ENCODE results near the gene IRAG1. TPM values are rescaled to one million over a fixed set of nuclear protein-coding genes. Genes with fewer than 3 reads are reported as not detected.

Gene IRAG1
- total and polyA plus RNA-seq, 2 experiments from 2014 or later, result 1.5 to 2.7 TPM

DNA sequence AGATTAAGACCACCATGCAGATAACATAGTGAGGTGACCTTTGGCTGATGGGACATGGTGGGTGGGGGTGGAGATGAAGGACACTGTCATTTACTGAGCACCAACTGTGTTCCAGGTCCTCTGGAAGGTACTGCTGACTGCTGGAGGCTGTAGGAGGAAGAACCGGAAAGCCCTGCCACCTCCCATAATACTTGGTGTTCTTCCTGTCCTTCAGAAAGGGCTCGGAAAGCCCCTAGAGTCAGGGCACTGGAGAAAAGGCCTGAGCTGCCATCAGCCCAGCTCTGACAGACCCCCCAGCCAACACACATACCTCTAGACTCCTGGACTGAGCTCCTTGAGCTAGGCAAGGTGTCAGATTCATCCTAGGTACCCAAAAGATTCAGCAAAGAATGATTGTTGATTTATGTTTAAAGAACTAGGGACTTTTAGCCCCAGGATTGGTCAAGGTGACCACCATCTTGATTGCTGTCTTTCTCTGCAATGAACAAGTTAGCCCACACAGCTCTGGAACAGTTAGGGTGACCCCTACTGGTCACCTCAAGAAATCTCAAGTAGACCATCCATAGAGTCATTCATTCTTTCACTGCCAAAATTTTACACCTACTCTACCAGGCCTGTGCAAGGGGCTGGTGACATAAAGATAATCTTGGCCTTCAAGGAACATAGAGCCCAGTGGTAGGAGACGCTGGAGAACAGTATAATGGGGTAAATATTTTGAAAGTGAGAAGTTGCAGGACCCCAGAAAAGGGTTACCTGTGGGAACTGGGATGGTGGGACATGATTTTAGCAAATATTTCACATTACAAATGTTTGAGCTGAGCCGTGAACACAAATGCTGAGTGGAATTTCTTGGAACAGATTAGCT, 39.4 kb downstream of the IRAG1 start:
- no peaks in the 10 kb centered on the region for H3F3A ChIP-seq (replicated peaks; ENCODE audit: low read depth)
- Mint-ChIP-seq H3K36me3 (ENCODE audit: low read depth) (no peaks in the 10 kb centered on the region), H3K9me3 (no peaks in the 10 kb centered on the region), H3K27me3 (ENCODE audit: insufficient read depth, low read depth, poor library complexity) (no peaks in the 10 kb centered on the region), H3K4me1 (peaks cover 3% of the 10 kb centered on the region; the same call in 2 of the 3 replicates), H3K27ac (peak overlapping the region; percentile 37; the same call in 1 of the 2 replicates), H3K4me3 (no peak overlapping the region)
- H4K20me1 ChIP-seq (replicated peaks; ENCODE audit: insufficient read depth), result no peaks in the 10 kb centered on the region
- H3K27ac ChIP-seq (ENCODE audit: low read depth), result no peak overlapping the region
- H3K4me1 ChIP-seq (ENCODE audit: insufficient read depth), result no peaks in the 10 kb centered on the region
- no peaks in the 10 kb centered on the region; the same call in 1 of the 2 replicates for H3K9me2 ChIP-seq (ENCODE audit: insufficient read depth)
- H3K4me2 ChIP-seq, result no peak overlapping the region
- no peaks in the 10 kb centered on the region for H3K79me2 ChIP-seq (replicated peaks; ENCODE audit: insufficient read depth)
- TF ChIP-seq ZNF114 (CRISPR knock-in tag; IDR thresholded peaks at IDR 0.05) (no peak), JUNB (IDR thresholded peaks at IDR 0.05; ENCODE audit: unreplicated experiment) (no peak)
- TF ChIP-seq, protein P1, sequence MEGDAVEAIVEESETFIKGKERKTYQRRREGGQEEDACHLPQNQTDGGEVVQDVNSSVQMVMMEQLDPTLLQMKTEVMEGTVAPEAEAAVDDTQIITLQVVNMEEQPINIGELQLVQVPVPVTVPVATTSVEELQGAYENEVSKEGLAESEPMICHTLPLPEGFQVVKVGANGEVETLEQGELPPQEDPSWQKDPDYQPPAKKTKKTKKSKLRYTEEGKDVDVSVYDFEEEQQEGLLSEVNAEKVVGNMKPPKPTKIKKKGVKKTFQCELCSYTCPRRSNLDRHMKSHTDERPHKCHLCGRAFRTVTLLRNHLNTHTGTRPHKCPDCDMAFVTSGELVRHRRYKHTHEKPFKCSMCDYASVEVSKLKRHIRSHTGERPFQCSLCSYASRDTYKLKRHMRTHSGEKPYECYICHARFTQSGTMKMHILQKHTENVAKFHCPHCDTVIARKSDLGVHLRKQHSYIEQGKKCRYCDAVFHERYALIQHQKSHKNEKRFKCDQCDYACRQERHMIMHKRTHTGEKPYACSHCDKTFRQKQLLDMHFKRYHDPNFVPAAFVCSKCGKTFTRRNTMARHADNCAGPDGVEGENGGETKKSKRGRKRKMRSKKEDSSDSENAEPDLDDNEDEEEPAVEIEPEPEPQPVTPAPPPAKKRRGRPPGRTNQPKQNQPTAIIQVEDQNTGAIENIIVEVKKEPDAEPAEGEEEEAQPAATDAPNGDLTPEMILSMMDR (conservative IDR thresholded peaks at IDR 0.05; ENCODE audit: low read depth in 2 of 2), result peak; percentile 79 to 85
- DNase-seq (ENCODE audit: low spot score) (peak; percentile 67), ATAC-seq (peak; percentile 80)
- H3K36me3 ChIP-seq (ENCODE audit: insufficient read depth), result no peaks in the 10 kb centered on the region
- no peak overlapping the region for H2AFZ ChIP-seq
- H3K4me3 ChIP-seq, result no peak overlapping the region
- H3K27me3 ChIP-seq (ENCODE audit: insufficient read depth), result no peaks in the 10 kb centered on the region

DNA sequence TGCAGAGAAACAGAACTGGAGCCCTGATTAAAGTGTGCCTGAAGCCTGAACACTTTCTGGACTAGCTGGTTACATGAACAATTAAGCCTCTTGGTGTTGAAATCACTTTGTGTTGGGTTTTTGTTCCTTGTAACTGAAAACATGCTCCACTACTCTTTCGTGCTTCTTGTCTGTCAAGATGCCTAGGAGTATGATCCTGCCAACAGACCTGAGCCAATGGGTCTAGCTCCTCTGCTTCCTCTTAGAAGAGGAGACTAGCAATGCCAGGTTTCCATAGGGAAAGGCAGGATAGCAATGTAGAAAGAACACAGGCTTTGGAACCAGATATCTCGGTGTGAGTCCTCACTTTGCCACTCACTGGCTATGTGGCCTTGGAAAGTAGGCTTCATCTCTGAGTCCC, 40.3 kb downstream of the IRAG1 start:
- Histone ChIP-seq H3K36me3 (ENCODE audit: insufficient read depth) (no peaks in the 10 kb centered on the region), H4K20me1 (replicated peaks; ENCODE audit: insufficient read depth) (no peaks in the 10 kb centered on the region), H3K9me2 (ENCODE audit: insufficient read depth) (no peaks in the 10 kb centered on the region; the same call in 1 of the 2 replicates), H3F3A (replicated peaks; ENCODE audit: low read depth) (no peaks in the 10 kb centered on the region), H3K4me3 (no peak overlapping the region), H3K4me1 (ENCODE audit: insufficient read depth) (no peaks in the 10 kb centered on the region), H3K27ac (ENCODE audit: low read depth) (no peak overlapping the region), H3K4me2 (no peak overlapping the region), H3K79me2 (replicated peaks; ENCODE audit: insufficient read depth) (no peaks in the 10 kb centered on the region), H2AFZ (no peak overlapping the region), H3K27me3 (ENCODE audit: insufficient read depth) (no peaks in the 10 kb centered on the region)
- H3K9me3 Mint-ChIP-seq, result no peaks in the 10 kb centered on the region
- H3K4me1 Mint-ChIP-seq, result peaks cover 3% of the 10 kb centered on the region; the same call in 2 of the 3 replicates
- no peak overlapping the region for H3K27ac Mint-ChIP-seq
- H3K27me3 Mint-ChIP-seq (ENCODE audit: insufficient read depth, low read depth, poor library complexity), result no peaks in the 10 kb centered on the region
- H3K36me3 Mint-ChIP-seq (ENCODE audit: low read depth), result no peaks in the 10 kb centered on the region
- ATAC-seq, result no peak
- no peak for DNase-seq (ENCODE audit: low spot score)
- no peak overlapping the region for H3K4me3 Mint-ChIP-seq
- TF ChIP-seq ZNF331 (CRISPR knock-in tag; IDR thresholded peaks at IDR 0.05; ENCODE audit: low read depth) (no peak), JUNB (IDR thresholded peaks at IDR 0.05; ENCODE audit: unreplicated experiment) (no peak), EZH2 (IDR thresholded peaks at IDR 0.05; ENCODE audit: low read depth, unreplicated experiment) (no peak), ZNF114 (CRISPR knock-in tag; IDR thresholded peaks at IDR 0.05) (no peak), STAT1 (IDR thresholded peaks at IDR 0.05; ENCODE audit: unreplicated experiment) (no peak), CREB1 (CRISPR knock-in tag; IDR thresholded peaks at IDR 0.05; ENCODE audit: low read depth) (no peak), EZH2phosphoT487 (IDR thresholded peaks at IDR 0.05; ENCODE audit: unreplicated experiment) (no peak), POLR2AphosphoS5 (IDR thresholded peaks at IDR 0.05; ENCODE audit: low read depth) (no peak), NANOG (IDR thresholded peaks at IDR 0.05; ENCODE audit: borderline replicate concordance) (no peak)
- TF ChIP-seq, protein P2, sequence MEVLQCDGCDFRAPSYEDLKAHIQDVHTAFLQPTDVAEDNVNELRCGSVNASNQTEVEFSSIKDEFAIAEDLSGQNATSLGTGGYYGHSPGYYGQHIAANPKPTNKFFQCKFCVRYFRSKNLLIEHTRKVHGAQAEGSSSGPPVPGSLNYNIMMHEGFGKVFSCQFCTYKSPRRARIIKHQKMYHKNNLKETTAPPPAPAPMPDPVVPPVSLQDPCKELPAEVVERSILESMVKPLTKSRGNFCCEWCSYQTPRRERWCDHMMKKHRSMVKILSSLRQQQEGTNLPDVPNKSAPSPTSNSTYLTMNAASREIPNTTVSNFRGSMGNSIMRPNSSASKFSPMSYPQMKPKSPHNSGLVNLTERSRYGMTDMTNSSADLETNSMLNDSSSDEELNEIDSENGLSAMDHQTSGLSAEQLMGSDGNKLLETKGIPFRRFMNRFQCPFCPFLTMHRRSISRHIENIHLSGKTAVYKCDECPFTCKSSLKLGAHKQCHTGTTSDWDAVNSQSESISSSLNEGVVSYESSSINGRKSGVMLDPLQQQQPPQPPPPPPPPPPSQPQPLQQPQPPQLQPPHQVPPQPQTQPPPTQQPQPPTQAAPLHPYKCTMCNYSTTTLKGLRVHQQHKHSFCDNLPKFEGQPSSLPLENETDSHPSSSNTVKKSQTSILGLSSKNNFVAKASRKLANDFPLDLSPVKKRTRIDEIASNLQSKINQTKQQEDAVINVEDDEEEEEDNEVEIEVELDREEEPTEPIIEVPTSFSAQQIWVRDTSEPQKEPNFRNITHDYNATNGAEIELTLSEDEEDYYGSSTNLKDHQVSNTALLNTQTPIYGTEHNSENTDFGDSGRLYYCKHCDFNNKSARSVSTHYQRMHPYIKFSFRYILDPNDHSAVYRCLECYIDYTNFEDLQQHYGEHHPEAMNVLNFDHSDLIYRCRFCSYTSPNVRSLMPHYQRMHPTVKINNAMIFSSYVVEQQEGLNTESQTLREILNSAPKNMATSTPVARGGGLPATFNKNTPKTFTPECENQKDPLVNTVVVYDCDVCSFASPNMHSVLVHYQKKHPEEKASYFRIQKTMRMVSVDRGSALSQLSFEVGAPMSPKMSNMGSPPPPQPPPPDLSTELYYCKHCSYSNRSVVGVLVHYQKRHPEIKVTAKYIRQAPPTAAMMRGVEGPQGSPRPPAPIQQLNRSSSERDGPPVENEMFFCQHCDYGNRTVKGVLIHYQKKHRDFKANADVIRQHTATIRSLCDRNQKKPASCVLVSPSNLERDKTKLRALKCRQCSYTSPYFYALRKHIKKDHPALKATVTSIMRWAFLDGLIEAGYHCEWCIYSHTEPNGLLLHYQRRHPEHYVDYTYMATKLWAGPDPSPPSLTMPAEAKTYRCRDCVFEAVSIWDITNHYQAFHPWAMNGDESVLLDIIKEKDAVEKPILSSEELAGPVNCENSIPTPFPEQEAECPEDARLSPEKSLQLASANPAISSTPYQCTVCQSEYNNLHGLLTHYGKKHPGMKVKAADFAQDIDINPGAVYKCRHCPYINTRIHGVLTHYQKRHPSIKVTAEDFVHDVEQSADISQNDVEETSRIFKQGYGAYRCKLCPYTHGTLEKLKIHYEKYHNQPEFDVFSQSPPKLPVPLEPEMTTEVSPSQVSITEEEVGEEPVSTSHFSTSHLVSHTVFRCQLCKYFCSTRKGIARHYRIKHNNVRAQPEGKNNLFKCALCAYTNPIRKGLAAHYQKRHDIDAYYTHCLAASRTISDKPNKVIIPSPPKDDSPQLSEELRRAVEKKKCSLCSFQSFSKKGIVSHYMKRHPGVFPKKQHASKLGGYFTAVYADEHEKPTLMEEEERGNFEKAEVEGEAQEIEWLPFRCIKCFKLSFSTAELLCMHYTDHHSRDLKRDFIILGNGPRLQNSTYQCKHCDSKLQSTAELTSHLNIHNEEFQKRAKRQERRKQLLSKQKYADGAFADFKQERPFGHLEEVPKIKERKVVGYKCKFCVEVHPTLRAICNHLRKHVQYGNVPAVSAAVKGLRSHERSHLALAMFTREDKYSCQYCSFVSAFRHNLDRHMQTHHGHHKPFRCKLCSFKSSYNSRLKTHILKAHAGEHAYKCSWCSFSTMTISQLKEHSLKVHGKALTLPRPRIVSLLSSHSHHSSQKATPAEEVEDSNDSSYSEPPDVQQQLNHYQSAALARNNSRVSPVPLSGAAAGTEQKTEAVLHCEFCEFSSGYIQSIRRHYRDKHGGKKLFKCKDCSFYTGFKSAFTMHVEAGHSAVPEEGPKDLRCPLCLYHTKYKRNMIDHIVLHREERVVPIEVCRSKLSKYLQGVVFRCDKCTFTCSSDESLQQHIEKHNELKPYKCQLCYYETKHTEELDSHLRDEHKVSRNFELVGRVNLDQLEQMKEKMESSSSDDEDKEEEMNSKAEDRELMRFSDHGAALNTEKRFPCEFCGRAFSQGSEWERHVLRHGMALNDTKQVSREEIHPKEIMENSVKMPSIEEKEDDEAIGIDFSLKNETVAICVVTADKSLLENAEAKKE (CRISPR knock-in tag; IDR thresholded peaks at IDR 0.05), result no peak
